ENCODE measurements around the gene IDUA.

DNA sequence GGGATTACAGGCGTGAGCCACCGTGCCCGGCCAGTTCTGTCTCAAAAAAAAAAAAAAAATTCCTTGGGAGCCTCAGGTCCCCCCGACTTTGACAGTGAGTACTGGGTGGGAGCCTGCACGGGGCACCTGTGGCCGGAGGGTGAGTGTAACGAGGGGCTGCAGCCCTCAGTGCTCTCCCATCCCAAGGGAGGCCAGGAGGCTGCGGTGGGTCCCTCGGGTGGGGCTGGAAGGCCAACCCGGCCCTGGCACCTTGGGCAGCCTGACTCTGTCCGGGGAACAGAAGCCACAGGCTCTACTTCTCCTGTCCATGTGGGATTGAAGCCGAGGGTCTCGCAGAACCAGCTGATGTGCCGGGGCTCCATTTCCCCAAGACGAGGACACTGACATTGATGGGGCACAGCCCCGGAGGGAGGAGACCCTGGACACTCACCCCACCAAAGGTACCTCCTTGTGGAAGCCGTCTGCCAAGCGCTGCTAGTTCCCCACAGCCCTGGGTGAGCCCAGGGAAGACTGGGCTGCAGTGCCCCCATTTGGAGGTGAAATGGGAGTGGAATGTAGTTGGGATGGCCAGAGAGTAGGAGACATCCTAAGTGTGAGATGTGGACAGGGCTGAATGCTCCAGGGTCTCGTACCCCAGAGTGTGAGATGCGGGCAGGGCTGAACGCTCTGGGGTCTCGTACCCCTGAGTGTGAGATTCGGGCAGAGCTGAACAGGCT, 8.6 kb downstream of the IDUA start:
- TF ChIP-seq, protein P1, sequence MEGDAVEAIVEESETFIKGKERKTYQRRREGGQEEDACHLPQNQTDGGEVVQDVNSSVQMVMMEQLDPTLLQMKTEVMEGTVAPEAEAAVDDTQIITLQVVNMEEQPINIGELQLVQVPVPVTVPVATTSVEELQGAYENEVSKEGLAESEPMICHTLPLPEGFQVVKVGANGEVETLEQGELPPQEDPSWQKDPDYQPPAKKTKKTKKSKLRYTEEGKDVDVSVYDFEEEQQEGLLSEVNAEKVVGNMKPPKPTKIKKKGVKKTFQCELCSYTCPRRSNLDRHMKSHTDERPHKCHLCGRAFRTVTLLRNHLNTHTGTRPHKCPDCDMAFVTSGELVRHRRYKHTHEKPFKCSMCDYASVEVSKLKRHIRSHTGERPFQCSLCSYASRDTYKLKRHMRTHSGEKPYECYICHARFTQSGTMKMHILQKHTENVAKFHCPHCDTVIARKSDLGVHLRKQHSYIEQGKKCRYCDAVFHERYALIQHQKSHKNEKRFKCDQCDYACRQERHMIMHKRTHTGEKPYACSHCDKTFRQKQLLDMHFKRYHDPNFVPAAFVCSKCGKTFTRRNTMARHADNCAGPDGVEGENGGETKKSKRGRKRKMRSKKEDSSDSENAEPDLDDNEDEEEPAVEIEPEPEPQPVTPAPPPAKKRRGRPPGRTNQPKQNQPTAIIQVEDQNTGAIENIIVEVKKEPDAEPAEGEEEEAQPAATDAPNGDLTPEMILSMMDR (IDR thresholded peaks at IDR 0.05): no peak
- TF ChIP-seq ZFX (IDR thresholded peaks at IDR 0.05; ENCODE audit: borderline replicate concordance): no peak
